ENCODE measurements around the gene COL23A1.
"Not testable (repeated sequence)": the region's sequence is repeated elsewhere in the genome, so short reads cannot be mapped to it uniquely, and the experiment has no call there.

The COL23A1 gene

DNA sequence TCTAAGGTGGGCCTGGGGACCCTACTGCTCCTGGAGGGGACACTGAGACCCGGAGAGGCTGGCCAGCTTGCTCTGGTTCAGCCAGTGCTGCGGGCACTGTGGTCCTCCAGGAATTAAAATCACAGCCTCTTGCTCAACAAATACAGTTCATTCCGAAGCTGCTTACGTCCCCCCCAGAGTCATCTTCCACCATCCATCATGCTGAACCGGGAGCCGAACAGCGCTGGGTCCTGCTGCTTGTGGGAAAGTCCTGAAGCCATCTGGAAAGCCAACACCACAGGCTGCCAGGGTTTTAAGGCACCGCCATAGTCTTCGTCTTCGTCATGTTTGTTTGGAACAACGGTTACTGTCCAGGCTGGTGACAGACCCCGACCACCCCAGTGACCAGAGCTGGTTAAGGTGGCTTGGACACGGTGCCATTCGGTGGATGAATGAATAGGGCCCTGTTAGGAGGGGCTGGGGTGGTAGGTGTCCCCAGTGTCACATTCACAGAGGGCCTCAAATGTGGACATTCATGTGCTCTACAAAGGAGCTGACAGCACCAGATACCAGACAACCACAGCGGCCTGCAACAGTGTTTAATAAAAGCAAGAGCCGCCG lies 276.0 kb downstream of the COL23A1 start:
- no peak for DNase-seq

DNA sequence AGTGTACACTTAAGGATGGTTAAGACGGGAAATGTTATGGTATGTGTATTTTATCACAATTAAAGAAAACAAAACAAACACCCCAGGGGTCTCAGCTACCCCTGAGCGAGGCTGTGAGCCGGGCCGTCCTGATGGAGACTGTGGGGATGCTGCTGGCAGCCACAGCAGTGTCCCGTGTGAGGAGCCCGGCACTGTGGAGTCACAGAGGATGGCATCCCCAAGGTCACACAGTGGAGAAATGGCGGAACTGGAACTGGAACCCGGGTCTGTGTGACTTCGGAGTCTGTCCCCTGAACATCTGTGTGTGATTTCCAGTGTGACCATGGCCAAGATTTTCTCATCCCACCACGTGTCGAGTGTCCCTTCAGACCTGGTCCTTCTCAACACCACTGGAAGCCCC lies 276.9 kb downstream of the COL23A1 start:
- DNase-seq = no peak

DNA sequence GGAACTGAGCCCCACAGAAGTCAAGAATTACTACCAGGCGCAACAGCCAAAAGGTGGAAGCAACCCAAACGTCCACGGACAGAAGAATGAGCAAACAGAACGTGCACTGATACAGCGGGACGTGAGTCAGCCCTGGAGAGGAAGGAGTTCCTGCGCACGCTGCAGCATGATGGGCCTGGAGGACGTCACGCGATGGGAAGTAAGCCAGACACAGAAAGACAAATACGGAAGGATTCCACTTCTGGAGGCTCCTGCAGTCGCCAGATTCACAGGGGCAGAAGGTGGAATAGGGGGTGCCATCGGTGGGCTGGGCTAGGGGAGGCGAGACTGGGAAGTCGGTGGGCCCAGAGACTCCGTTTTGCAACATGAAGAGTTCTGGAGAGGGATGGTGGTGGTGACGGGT lies 277.3 kb downstream of the COL23A1 start:
- no peak for DNase-seq

DNA sequence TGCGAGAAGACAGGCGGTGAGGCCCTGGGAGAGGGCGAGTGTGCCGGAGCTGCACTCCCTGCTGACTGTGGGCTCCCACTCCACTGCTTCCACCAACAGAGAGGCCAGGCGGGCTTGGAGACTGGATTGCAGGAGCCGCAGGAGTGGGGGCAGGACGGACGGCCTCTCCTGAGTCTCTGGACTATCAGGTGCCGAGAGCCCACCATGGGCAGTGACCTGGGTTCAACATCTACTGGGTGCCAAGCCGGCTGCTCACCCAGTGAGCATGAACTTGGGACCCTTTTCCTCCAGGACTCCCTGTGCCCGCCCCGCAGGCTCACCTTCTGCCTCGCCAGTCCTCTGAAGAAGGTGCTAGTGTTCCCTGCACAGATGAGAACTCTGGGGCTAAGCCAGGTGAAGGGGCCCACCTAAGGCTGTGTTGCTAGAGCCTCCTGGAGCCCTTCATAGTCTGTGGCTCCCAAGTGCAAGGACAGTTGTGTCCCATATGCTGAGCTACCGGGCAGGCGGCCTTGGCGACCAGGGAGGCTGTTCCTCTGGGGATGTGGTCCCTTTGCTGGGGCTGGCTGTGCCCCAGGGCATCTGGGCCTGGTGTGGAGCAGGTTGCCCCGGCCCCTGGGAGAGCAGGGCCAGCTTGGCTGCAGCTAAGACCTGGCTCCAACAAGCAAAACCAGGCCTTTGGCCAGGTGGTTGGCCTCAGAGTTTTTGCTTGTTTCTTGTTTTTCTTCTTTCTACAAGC lies 279.9 kb downstream of the COL23A1 start:
- DNase-seq = no peak

DNA sequence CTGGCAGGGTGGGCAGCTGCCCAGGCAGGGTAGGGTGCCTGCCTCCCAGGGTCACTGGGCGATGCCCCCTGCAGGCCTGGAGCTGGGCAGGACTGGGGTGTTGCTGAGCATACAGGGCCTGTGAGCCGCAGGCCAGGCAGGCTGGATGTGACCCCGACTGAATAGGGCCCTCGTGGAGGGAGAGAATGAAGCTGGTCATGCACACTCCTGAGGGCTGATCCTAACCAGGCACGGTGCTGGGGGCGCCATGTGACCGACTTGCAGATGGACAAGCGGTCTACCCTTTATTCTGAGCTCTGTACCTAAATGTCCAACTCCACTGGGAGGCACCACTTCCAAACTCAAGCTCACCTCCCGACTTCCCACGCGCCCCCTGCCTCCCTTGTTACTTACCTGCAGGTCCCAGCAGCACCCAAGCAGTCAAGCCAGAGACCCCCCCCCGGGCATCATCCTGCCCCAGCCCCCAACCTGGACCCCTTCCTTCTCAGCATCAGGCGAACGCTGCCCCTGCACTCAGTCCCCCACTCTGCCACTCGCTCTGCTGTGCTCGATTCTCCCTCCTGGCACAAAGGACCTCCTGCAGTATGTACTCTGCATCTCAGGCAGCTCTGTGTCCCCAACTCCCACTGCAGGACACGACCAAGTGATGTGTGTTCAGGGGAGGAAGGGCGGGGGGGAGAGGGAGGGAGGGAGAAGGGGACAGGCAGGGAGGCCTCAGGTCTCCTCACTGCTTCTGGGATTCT lies 280.8 kb downstream of the COL23A1 start:
- no peak for DNase-seq

DNA sequence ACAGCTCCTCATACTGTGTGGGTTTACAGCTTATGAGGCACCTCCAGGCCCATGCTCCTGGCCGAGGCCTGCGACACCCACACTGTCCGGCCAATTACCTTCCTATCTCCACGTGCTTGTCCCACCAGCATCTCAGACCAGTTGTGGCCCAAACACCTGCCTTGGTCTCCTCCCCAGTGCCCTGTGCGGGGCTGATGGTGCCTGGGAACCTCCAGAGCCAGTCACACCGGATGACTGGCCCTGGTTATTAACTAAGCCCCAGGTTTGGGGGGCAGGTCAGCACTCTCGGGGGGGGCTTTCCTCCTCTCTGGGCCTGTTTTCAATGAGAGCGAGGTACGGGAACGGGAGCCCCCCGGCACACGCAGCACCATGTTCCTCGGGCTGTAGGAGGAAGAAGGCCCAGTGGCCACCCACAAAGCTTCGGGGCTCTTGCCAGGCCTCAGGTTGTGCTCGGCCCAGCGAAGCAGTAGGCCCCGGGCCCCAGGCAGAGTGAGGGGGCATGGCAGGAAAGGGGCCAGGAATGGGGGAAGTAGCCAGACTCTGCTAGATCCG lies 281.6 kb downstream of the COL23A1 start:
- DNase-seq = no peak

DNA sequence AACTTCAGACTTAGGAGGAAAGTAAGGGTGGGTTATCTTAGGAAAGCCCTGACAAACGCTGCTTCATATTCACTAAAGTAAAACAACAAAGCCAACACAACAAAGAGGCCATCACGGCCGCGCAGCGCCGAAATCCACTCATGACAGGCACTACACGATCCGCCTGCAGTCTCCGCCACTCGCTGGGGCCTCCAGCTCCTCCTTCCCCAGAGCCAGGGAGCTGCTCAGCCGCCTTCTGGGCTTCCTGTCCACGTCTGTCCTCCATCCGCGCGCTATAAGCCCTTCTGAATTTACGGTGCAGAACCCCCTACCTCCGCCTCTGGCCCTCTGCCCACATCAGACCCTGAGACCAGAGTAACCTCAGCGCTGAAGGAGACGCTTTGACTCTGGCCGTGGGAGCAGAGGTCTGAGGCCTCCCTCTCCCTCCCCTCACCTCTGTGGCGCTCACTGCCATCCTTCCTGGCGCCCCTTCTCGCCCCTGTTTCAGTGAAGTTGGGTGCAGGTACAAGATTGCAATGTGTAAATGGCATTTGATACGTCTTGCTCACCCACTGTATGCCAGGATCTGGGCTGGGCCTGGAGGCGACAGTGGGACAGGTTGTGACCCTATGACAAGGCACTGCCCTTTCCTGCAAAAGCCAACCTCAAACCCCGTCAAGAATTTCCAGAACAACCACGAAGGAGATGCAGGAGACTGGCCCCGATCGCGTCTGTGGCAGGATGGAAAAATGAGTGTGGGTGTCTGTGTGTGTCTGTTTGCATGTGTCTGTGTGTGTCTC lies 282.7 kb downstream of the COL23A1 start:
- no peak for DNase-seq

DNA sequence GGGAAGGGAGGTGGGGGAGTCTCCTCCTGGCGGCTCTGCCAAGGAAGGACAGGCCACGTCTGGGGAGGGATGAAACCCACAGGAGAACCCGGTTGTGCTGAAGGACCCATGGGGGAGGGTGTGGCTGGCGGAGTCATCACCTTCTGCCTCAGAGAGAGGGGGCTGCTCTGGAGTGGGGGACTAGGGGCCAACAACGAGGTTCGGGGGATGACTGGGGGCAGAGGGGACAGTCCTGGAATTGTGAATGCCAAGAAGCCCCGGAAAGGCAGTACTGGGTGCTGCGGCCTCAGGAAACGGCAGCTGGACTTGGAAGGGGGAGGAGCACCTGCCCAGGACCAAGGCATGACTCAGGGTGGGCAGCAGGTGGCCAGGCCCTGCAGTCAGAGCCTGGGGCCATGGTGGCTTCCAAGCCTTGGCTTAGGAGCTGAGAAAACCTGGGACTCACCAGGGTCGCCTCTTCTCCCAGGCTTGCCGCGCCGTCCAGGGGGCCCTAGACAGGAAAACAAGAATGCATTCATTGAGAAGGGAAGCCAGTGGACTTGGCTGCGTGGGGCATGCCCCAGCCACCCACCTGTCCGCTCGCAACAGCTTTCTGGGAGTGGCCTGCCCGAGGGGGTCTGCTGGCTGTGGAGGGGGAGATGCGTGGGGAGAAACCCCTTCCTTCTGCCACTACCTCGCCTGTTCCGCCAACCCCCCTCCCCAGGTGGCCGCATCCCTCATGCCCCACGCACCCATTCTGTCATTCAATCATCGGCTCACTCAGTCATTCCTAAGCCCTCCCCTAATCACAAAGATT lies 283.6 kb downstream of the COL23A1 start:
- no peak for DNase-seq

DNA sequence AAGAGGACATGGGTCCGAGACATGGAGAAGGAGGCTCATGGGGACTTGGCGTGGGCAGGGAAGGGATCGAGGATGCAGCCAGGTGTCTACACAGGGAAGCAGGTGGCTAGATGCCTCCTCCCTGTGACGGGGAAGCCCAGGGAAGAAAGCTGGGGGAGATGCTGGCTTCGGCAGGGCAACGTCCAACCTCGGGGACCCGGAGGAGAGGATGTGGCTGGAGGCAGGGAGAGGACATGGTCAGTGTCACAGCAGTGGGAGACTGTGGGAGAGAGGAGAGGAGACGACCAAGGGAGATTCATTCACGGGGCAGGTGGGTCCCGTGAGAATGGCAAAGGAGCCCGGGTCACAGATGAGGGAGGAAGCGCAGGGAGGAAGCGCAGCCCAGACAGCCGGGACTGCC lies 284.4 kb downstream of the COL23A1 start:
- DNase-seq = no peak

DNA sequence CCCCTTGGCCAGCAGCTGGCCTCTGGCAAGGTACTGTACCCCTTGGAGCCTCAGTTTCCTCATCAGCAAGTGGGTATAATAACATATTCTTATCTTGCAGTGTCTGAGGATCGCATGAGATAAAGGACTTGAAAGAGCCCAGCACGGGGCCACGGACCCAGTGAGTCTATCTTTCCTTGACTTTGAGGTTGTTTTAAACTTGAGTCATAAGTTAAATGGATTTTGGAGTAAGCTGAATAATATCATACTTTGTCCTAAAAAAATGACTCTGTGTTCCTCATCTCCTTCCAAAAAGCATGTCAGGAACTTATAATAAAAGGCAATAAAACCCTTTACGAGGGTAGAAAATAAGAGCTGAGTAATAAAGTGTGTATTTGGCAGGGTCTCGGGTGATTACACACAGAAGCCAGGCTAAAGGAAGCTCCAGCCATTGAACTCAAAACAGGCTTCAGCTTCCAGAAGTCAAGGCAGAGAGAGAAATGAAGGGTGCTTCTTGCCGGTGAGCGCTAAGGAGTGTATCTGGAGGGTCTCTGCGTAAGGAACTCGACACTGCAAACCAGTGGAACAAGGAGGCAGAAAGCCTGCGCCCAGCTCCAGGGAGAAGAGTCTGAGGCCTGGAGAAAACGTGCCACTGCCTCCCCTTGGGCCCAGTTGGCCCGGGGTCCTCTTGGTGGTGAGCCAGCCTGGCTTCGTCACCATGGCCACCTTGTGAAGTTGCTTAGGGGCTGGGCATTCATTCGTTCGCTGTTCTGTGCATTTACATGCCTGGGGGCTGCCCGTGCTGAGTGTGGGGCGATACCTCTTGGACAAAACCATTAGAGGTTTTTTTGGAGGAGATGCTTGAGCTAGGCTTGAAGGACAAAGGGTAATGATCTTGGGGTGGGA lies 285.2 kb downstream of the COL23A1 start:
- DNase-seq = no peak

DNA sequence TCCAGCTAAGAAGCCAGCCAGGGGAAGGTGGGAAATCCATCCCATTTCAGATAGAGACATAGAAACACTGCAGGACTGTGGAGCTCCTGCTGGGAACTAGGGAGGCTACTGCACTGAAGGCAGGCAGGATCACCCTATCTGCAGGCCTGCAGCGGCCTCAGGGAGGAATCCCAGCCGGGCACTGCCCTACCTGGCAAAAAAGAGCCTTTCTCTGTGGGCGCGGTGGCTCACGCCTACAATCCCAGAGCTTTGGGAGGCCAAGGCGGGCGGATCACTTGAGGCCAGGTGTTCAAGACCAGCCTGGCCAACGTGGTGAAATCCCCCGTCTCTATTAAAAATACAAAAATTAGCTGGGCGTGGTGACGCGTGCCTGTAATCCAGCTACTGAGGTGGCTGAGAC lies 286.2 kb downstream of the COL23A1 start:
- no peak for DNase-seq

DNA sequence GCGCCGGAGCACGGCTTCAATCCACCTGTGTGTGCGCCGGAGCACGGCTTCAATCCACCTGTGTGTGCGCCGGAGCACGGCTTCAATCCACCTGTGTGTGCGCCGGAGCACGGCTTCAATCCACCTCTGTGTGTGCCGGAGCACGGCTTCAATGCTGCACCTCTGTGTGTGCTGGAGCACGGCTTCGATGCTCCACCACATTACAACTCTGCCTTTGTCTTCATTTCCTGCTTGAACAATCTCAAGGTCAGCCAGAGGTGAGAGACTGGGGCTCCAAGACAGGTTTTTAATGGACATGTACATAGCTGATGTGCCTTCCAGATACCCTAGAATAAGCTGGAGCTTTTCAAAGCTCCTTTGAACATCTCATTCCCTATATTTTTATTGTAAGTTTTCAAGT lies 287.9 kb downstream of the COL23A1 start:
- not testable (repeated sequence) for DNase-seq

DNA sequence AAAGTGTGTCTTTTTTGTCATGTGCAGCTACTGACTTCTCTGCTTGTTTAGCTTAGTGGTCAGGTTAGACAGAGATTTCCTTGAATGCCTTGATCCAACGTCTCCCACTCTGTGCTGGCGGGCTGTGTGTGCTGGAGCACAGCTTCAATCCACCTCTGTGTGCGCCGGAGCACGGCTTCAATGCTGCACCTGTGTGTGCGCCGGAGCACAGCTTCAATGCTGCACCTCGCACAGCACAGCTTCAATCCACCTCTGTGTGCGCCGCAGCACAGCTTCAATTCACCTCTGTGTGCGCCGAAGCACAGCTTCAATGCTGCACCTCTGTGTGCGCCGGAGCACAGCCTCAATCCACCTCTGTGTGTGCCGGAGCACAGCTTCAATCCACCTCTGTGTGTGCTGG lies 288.6 kb downstream of the COL23A1 start:
- DNase-seq = no peak

DNA sequence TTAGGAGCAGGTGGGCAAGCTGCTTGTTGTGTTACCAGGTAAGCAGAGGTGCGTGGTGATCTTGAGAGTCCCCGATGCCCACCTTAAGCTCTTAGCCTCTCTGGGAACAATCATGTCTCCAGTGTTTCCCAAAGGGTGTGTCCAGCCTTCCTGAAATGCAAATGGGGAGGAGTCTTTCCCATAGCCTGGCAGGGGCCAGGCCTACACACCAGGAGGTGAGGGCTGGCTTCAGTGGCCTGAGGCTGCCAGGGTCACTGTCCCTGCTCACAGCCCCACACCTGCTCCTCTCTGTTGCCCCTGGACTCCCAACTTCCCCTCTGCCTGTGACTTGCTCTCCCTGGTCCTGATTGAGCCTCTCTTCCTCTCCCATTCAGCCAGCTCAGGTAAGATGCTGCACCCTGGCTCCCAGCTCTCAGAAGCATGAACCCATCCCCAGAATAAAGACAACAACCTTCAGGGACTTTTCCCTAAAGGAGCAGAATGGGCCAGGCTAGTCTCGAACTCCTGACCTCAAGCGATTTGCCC lies 291.8 kb downstream of the COL23A1 start:
- no peak for DNase-seq

DNA sequence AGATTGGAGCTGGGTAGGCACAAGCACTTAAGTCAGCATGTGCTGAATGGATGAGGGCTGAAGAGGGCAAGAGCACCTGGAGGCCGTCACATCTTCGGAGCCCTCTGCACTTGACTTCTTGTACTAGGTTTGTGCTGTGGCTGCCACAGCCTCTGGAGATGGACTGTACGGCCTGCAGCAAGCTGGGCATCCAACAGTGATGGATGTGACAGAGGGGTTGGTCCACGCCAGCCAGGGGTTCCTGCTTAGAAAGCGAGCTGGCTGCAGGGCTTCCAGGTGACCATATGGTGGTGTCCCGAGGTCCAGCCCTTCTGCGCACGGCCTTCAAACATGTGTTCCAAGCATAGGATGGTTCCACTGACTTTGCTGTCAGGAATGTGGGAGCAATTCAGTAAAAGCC lies 292.4 kb downstream of the COL23A1 start:
- no peak for DNase-seq

DNA sequence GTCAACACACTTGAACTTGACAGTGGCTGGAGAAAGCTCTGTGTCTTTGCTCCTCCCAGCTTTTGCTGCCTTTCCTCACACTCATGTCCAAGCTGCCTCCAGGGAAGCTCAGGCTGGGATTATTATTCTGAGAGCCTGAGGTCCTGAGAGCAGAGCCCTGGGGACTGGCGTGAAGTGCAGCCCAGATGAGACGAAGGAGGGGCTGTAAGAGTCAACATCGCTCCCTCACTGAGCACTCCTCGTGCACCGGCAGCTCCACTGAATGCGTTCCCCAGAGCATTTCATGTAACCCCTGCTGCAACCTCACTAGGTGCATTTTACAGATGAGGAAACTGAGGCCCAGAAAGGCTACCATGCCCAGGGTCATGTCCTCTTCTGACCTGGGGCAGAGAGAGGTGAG lies 294.1 kb downstream of the COL23A1 start:
- no peak for DNase-seq

DNA sequence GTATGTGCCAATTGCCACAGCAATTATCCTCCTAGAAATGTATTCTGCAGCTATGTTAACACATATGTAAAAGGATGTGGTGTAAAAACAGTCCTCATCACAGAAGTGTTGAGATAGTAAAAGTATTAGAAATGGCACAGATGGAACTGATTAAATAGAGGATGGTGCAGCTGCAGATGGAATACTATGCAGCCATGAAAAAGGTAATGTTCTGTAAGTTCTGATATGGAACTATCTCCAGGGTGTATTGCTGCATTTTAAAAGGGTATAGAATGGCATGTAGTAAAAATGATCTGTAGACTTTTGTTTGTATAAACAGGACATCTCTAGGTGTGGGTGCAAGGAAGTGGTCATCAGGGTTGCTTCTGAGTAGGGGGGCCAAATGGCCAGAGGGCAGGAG lies 294.6 kb downstream of the COL23A1 start:
- DNase-seq = no peak

DNA sequence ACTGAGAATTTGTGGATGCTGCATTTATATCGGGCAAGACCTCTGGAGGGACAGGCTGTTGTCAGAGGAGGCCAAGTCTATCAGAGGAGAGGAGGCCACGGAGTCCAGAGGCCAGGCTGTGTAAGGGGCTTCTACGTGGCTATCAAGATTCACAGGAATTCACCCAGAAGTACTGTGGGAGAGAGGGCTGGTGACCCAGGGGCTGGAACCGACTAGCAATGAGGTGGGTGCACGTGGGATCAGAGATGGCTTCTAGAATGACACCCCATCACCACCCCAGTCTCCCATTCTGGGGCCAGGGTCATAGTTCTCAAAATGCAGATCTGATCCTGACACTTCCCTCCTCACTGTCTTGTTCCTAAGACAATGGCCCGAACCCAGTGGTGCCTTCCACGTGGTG lies 296.4 kb downstream of the COL23A1 start:
- DNase-seq = no peak

DNA sequence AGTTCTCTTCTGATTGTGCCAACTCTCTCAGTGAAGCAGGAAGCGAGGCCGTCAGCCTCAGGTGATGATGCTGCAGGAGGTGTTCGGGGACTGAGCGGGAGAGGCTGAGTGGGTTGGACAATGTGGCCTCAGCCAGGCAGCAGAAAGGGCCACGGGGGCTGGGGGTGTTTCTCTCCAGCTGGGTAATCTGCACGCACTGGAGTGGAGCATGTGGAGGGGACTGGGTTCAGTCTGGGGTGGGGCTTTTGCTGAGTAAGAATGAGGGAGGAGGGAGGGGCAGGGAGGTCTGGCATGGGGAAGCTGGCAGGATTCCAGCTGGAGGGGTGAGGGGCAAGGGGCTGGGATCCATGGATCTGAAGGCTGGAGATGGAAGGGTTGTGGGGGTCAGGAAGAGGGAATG lies 296.8 kb downstream of the COL23A1 start:
- DNase-seq = no peak

DNA sequence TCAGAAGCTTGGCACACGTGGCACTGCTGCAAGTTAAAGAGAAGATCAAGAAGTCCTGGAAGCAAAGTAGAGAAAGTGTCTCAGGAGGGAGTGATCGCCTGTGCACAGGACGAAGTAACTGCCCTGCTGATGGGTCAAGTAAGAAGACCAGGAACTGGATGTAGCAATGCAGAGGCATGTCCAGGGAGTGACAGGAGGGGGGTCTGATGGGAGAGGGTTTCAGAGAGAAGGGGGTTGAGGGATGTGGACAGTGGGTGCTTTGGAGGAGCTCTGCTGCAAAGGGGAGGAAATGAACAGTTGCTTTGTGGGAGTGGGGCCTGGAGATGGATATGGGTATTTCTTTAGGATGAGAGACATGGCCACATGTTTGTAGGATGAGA lies 297.4 kb downstream of the COL23A1 start:
- no peak for DNase-seq

All from KG1 (cell line).